A172 (cell line): ENCODE data around the gene PSD4. TPM values are rescaled to one million over a fixed set of nuclear protein-coding genes. Genes with fewer than 3 reads are reported as not detected.

Experiments
- DNase-seq: peaks from one replicate; pipeline ENCODE4 v3.0.0-alpha.2; 2015; ENCODE audit warnings: low spot score
- total RNA-seq: library from RNA; depleted of rRNA; stranded (reverse); fragments of >200 nt; shearing (Covaris generic); gene quantifications from 2 replicates; pipeline ENCODE4 v1.2.3, GENCODE V29; 2014; rRNA removed

PSD4 gene
- 10.0 and 10.2 TPM in 2 replicates for total RNA-seq

DNA sequence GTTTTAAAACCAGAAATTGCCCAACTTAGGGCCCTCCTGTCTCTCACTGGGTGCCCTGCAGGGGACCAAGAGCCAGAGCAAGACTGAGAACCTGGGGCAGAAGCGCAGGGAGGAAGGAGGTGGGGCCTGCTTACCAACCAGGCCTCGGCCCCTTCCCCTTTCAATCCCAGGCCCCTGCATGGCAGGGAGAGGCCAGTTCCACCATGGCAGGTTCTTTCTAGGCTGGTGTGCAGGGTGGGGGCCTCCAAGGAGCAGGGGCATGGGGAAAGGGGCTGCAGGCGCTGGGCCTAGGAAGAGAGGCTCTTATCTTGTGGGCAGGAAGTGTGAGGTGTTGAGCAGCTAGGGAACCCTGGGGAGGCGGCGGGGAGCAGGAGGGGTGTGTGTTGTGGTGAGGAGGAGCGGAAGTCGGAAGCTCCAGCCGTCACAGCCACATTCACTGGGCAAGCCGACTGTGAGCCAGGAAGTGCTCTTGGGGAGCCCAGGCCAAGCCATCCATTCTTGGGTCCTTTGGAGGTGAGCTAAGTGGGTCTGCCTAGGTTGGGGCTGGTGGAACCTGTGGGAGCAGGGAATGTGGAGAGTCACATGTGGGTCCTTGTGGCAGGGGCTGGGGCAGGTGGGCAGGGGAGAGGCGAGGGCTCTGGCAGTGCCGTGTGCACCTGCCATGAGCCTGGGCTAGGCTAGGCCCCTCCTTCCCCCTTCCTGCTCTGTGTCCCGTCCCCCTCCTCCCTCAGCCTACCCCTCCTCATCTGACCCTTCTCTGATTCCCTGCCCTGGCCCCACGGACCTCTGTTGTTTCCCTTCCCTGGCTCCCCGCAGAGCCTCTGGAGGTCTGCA lies at the start of gene PSD4:
PSD4 (plus strand) TSS at position 430 of the 834 bp plus-strand sequence. CDS start 8,486 bp downstream, outside the sequence.
- peak; percentile 62 for DNase-seq

DNA sequence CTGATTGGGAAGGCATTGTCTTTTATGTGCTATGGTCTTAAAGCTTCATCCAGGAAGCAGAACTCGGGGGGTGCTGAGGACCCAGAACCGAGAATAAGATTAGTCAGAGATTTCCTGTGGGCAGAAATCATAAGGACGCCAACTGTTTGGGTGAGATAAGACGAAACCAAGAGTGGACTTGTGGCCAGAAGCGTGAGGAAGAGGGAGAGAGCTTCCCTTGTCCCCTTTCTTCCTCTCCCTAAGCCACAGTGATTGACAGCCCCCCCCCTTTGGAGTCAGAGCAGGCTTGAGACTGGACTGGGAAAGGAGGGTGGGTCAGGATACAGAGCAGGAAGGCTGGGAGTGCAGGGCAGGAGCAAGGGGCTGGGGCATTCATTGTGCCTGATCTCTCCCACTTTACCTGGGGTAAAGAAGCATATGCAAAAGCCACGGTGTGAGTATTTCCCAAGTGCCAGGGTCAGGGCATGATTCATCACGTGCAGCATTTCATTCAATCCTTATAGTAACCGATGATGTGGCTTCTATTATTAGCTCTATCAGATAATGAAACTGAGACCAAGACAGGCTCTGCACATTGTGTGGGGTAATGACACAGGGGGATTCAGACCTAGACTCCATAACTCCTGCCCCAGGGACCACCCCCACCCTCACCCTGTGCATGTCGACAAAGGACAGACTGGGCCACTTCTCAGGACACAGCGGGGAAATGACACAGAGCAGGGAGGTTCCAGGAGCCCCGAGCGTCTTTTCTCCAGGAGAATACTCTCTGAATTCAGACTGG lies 49.4 kb upstream of the PSD4 start:
- DNase-seq: peak; percentile 46

DNA sequence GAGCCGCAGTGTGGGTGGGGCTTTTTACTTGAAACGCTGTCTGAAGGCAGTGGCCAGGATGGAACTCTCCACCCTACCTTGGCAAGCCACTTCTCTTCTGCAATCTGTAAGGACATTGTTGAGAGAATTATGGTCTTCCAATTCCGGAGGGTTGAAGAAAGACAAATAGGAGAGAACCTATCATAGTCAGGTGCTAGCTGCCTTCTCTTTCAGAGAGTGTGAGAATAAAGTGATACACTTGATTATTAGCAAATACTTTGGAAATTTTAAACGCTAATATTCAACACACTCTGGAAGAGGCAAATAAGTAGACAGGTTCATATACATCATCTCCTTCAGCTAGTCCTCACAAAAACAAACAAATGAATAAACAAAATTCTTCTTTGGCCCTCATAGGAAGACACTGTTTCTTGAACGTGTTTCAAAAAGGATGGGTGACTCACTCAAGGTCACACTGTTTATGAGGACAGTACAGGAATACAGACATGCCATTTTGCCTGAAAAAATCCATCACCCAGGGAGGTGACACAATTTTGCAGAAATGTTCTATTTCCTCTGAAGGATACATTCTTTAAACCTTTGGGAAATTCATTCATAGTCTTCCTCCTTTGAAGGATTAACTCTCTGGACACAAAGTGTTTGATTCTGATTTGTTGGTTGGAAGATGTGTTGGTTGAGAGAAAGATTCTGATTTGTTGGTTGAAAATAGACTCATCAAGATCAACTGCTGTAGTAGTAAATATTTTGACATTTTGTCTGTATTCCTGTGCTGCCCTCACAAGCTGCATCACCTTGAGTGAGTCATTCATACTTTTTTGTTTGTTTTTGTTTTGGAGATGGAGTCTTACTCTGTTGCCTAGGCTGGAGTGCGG lies 48.6 kb upstream of the PSD4 start:
- DNase-seq: peak; percentile 42

DNA sequence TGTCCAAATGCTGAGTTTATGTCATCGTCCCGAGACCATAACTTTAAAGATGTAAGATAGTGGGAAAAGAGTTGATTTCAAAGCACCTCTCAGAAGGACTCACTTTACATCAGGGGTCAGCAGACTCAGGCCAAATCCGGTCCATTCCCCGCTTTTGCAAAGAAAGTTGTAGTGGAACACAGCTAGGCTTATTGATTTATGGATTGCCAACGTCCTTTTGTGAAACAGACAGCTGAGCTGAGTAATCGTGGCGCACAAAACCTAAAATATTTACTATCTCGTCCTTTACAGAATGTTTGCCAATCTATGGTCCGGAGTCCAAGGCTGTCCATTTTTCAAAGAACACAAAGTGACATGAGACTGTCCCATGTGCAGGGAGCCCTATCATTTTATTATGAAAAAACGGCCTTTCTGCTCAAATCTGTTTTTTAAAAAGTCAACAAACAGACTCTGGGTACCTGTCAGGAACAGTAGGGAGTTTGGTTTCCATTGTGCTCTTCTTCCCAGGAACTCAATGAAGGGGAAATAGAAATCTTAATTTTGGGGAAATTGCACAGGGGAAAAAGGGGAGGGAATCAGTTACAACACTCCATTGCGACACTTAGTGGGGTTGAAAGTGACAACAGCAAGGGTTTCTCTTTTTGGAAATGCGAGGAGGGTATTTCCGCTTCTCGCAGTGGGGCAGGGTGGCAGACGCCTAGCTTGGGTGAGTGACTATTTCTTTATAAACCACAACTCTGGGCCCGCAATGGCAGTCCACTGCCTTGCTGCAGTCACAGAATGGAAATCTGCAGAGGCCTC lies 46.7 kb upstream of the PSD4 start, which contains the start of gene IL1RN:
IL1RN (plus strand) TSS at position 754 of the 801 bp plus-strand sequence; CDS start at position 781, 27 bp downstream.
- no peak for DNase-seq

DNA sequence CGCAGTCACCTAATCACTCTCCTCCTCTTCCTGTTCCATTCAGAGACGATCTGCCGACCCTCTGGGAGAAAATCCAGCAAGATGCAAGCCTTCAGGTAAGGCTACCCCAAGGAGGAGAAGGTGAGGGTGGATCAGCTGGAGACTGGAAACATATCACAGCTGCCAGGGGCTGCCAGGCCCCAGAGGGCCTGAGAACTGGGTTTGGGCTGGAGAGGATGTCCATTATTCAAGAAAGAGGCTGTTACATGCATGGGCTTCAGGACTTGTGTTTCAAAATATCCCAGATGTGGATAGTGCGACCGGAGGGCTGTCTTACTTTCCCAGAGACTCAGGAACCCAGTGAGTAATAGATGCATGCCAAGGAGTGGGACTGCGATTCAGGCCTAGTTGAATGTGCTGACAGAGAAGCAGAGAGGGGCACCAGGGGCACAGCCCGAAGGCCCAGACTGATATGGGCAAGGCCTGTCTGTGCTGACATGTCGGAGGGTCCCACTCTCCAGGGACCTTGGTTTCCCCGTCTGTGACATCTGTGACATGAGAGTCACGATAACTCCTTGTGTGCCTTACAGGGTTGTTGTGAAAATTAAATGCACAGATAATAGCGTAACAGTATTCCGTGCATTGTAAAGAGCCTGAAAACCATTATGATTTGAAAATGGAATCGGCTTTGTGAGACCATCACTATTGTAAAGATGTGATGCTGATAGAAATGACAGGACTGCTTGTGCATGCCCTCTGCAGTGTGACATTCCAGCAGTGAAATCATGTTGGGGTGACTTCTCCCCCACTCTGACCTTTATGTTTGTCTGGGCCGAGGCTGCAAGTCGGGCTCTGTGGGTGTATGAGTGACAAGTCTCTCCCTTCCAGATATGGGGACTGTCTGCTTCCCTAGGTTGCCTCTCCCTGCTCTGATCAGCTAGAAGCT lies 45.9 kb upstream of the PSD4 start:
- no peak for DNase-seq

DNA sequence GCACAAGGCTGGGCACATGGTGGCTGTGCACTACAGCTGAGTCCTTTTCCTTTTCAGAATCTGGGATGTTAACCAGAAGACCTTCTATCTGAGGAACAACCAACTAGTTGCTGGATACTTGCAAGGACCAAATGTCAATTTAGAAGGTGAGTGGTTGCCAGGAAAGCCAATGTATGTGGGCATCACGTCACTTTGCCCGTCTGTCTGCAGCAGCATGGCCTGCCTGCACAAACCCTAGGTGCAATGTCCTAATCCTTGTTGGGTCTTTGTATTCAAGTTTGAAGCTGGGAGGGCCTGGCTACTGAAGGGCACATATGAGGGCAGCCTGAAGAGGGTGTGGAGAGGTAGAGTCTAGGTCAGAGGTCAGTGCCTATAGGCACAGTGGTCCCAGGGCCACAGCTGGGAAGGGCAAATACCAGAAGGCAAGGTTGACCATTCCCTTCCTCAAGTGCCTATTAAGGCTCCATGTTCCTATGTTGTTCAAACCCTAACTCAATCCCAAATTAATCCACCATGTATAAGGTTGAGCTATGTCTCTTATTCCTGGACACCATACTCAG lies 44.2 kb upstream of the PSD4 start:
- no peak for DNase-seq

DNA sequence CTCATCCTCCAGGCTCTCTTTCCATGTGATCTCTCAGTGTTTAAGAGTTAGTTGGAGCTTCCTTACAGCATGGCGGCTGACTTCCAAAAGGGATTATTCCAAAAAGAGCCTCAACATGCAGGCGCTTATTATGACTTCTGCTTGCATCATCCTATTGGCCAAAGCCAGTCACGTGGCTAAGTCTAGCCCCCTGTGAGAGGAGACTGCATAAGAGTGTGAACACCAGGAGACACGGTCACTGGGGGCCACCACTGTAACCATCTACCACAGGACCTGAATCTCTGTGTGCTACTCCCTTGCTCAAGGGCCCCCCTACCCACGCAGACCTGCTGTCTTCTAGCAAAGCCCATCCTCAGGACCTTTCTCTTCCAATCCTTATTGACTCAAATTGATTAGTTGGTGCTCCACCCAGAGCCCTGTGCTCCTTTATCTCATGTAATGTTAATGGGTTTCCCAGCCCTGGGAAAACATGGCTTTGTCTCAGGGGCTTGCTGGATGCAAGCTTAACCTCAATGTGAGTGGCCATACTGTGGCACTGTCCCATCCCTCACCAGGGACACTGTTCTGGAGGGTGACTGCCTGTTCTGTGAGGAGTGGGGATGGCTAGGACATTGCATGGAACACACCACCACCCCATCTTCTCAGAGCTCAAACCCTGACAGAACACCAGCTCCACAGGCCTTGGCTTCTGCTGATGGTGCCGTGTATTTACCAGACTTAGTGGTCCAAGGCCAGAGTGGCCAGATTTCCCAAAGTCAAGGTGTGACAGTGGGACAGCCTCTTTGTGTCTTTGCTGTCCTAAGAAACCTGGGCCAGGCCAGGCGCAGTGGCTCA lies 42.2 kb upstream of the PSD4 start:
- DNase-seq: no peak

DNA sequence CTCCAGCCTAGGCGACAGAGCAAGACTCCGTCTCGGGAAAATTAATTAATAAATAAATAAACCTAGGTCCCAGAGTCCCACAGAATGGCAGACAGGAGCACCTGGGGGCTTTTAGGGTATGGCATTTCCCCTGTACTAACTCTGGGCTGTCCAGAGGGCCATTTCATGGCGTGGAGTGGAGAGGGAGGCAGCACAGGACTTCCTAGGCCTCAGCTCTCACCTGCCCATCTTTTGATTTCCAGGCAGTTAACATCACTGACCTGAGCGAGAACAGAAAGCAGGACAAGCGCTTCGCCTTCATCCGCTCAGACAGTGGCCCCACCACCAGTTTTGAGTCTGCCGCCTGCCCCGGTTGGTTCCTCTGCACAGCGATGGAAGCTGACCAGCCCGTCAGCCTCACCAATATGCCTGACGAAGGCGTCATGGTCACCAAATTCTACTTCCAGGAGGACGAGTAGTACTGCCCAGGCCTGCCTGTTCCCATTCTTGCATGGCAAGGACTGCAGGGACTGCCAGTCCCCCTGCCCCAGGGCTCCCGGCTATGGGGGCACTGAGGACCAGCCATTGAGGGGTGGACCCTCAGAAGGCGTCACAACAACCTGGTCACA lies 41.3 kb upstream of the PSD4 start:
- no peak for DNase-seq

DNA sequence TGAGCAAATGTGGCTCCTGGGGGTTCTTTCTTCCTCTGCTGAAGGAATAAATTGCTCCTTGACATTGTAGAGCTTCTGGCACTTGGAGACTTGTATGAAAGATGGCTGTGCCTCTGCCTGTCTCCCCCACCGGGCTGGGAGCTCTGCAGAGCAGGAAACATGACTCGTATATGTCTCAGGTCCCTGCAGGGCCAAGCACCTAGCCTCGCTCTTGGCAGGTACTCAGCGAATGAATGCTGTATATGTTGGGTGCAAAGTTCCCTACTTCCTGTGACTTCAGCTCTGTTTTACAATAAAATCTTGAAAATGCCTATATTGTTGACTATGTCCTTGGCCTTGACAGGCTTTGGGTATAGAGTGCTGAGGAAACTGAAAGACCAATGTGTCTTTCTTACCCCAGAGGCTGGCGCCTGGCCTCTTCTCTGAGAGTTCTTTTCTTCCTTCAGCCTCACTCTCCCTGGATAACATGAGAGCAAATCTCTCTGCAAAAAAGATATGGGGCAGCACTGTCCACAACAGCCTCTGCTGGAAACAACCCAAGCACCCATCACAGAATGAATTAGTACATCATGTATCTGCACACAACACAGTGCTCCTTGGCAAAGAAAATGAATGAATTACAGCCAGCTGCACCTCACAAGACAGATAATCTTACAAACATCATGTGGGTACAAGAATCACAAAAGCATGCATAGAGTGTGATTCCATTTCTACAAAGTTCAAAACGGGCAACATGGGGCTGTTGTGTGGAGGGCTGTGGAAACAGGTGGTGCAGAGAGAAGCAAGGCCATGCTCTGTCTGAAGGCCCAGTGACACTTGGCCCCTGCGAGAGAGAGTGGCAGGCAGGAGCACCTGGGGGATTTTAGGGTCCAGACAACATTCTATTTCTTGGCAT lies 39.8 kb upstream of the PSD4 start:
- DNase-seq: peak; percentile 42

DNA sequence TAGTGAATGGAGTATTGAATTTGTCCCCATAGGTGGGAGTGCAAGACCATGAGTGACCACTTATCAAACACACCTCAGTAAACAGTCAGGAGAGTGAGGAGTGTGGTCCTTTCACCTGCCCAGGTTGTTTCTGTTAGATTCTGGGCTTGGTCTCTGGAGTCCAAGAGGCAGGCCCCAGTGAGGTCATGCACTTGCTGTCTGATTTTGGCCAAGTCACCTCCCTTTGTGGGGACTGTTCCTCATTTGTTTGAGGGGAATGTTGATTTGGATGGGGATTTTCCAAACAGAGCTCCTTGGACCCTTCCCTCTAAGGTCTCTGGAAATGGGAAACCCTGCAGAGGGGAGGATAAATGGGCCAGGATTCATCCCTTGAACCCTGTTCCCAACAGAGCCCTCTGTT lies 39.1 kb upstream of the PSD4 start:
- DNase-seq: no peak

DNA sequence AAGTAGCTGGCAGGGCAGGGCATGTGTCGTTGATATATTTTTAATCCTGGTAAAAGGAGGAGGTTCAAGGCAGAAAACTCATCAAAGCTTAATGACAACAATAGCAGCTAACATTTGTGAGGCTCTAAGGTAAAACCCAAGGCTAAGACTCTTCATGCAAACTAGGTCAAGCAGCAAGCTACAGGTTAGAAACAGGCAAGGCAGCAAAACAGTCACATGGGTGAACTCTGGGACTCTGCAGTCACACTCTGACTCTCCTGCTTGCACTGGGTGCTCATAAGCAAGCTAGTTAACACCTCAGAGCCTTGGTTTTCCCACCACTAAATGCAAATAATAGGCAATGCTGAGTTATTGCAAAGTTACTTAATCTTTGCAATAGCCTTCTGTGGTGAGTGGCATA lies 38.5 kb upstream of the PSD4 start:
- DNase-seq: no peak

DNA sequence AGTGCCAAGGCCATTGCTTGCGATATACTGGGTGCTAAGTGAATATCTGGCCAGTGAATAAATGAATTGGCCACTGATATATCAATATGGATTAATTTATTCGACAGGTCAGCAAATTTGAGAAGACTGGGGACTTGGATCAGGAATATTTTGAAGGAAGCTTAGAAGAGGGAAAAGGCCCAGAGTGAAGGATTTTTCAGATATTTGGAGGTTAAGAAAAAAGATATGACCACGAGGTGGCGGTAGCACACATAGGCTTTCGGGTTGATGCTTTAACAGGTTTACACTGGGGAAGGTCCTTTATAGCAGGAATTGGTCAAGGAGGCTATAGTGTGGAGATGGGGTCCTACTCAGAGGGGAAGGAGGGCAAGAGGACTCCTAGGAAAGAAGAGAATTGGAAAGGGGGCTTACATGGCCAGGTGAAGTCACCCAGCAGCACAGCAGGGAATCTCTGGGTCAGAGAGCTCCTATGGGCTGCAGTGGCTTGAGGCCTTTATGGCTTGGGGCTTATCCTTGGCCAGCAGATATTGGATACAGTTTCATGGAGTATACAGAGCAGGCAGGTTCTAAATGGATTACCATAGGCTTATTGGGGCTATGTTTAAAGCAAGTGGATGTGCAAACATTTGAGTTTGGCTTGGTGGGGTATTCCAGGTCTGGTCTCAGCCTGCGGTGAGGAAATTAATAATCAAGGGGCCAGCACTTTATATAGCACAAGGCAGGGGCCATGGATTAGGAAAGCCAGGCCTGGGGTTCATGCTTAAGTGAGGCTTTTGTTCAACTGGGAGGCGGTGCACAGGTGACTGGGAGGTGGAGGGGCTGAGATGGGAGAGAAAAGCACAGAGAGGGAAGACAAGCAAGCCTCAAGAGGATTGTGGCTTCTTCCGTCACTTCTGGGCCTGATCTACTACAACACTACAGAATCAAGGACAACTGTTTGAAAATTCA lies 36.7 kb upstream of the PSD4 start:
- DNase-seq: peak; percentile 51

DNA sequence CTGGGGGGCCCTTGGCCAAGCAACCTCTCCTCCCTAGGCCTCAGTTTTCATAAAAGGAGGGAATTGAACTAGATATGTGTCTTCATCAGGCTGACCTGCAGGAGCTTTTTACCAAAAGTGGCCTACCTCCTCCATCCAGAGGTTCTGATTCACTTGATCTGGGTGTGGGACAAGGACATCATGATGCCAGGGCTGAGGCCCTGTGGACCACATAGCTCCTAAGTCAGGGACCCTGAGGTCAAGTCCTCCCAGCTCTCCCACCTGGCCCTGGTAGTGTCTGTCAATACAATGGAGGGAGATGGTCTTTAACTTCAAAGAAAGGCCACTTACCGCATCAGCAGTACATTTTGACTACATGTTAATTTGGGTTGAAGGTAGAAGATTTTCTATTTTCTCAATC lies 35.9 kb upstream of the PSD4 start:
- no peak for DNase-seq

DNA sequence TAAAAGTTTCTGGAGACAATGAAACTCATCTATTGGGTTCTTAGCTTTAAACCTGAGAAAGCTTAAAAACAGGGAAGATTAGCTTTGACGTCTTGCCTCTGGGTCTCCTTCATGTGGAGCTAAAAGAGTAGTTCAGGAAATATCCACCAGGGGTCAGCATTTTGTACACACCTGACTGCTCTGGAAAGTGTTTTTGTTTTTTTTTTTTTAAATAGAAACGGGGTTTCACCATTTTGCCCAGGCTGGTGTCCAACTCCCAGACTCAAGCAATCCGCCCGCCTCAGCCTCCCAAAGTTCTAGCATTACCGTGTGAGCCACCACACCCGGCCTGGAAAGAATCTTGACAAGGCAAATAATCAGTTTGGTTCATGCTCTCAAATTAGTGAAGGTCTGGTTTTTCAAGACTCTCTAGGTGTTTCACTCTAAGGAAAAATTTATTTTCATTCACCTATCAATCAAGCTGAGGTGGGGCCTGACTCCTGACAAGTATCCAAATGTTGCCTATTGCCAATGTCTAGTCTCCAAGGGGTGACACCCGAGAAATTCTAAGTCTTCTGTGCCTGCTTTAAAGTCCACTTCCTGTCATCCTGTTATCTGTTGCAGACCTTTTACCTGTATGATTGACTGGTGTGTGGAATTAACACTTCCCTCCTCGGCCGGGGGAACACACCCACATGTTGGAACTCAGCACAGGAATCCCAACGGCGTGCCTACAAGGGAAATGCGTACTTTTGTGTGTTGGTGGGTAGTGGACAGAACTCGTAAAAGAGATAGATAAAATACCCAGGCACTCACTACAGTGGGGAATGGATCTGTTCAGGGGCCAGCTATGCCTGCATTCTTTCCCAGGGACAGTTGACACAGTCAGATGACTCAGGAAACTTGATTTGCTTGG lies 35.1 kb upstream of the PSD4 start:
- DNase-seq: peak; percentile 76

DNA sequence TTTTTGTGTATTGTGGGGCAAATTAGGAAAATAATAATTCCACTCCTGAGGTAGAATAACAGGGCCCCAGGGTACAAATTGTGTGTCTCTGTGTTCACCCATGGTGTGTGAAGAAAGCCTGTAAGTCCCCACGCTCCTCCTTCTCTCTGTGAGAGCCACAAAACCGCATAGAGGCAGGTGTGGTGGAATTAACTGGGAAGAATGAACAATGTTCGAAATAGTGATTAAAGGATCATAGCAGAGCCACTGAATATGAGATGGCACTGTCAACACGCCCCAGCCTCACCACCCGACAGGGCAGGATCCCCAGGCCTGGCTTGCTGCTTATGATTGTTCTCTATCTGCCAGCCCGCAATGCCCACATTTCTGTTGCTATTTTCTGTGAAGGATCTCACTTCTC lies 32.3 kb upstream of the PSD4 start:
- DNase-seq: no peak
